H1 (cell line): ENCODE measurements around the gene SLC25A22. TPM values are rescaled to one million over a fixed set of nuclear protein-coding genes. Genes with fewer than 3 reads are reported as not detected.
A peak's percentile ranks its signal among the peaks of the same experiment; 100 is the strongest.

ENCODE experiments used
- CTCF ChIA-PET: fragments of 300-600 bp; sonication (Branson Sonifier 250); formaldehyde crosslinking; loops from one replicate; lab custom pipeline; 2021; ENCODE audit not compliant: partially characterized antibody; lab: Charles Lee
- POLR2A ChIA-PET: fragments of 300-600 bp; sonication (Branson Sonifier 250); formaldehyde crosslinking; loops from one replicate; lab custom pipeline; 2021; ENCODE audit warnings: inconsistent platforms; ENCODE audit not compliant: partially characterized antibody; lab: Charles Lee
- DNase-seq, 2 experiments: peaks; one replicate each; pipeline versions ENCODE4 v3.0.0 to v3.0.0-alpha.2; 2010 to 2022; ENCODE audit warnings: low spot score in 2 of 2, low read depth in 1 of 2, mixed read lengths in 1 of 2
- FAIRE-seq: peaks from 2 replicates; lab custom pipeline; 2011; peaks lifted over from hg19 to GRCh38; lab: Jason Lieb, UNC
- H2AFZ ChIP-seq: 2 replicates; pipeline ENCODE4 v1.8.1; 2012; ENCODE audit warnings: low read length, inconsistent platforms
- H2AK5ac ChIP-seq: 2 replicates; pipeline ENCODE4 v1.6.1; 2013; ENCODE audit warnings: low read depth, low read length
- H2BK120ac ChIP-seq: replicated peaks from 2 replicates; pipeline ENCODE3; 2013; ENCODE audit warnings: low read depth, low read length, inconsistent platforms
- H2BK12ac ChIP-seq: 2 replicates; pipeline ENCODE4 v1.6.1; 2013; ENCODE audit warnings: low read depth, low read length
- H2BK15ac ChIP-seq: 2 replicates; pipeline ENCODE4 v1.6.1; 2013; ENCODE audit warnings: low read length
- H2BK20ac ChIP-seq: 2 replicates; pipeline ENCODE4 v1.6.1; 2013; ENCODE audit warnings: low read length
- H2BK5ac ChIP-seq: 2 replicates; pipeline ENCODE4 v1.6.1; 2013; ENCODE audit warnings: low read depth, low read length
- H3K14ac ChIP-seq: 2 replicates; pipeline ENCODE4 v1.6.1; 2013; ENCODE audit warnings: inconsistent platforms; ENCODE audit not compliant: insufficient read length
- H3K18ac ChIP-seq: 2 replicates; pipeline ENCODE4 v1.6.1; 2013; ENCODE audit warnings: low read length; ENCODE audit errors: extremely low read depth
- H3K23ac ChIP-seq: 2 replicates; pipeline ENCODE4 v1.6.1; 2013; ENCODE audit warnings: inconsistent platforms; ENCODE audit not compliant: insufficient read length
- H3K23me2 ChIP-seq: 2 replicates; pipeline ENCODE4 v1.6.1; 2013; ENCODE audit warnings: low read depth, low read length
- H3K27ac ChIP-seq: 2 replicates; pipeline ENCODE4 v1.6.1; 2011; ENCODE audit warnings: low read depth, low read length, inconsistent platforms
- H3K27me3 ChIP-seq, 4 experiments: replicated peaks in 1 of 4; 1 replicate in 1 of 4; 2 replicates in 3 of 4; pipeline versions ENCODE4 v1.6.1 to v1.8.1; 2011 to 2013; ENCODE audit warnings: low read length in 3 of 4, mild to moderate bottlenecking in 3 of 4, inconsistent platforms in 2 of 4, mixed read lengths in 2 of 4, moderate library complexity in 1 of 4; ENCODE audit not compliant: control insufficient read depth in 3 of 4, insufficient read depth in 3 of 4; ENCODE audit errors: extremely low read depth in 1 of 4
- H3K36me3 ChIP-seq, 4 experiments: 2 replicates each; pipeline versions ENCODE4 v1.6.1 to v1.8.1; 2011 to 2013; ENCODE audit warnings: mild to moderate bottlenecking in 4 of 4, low read length in 3 of 4, moderate library complexity in 2 of 4, control low read depth in 1 of 4, inconsistent platforms in 1 of 4; ENCODE audit not compliant: insufficient read depth in 4 of 4, control insufficient read depth in 2 of 4
- H3K4ac ChIP-seq: replicated peaks from 2 replicates; pipeline ENCODE3; 2013; ENCODE audit warnings: low read length, low read depth, mixed read lengths, inconsistent platforms; ENCODE audit not compliant: insufficient read length
- H3K4me1 ChIP-seq, 4 experiments: replicated peaks in 1 of 4; 1 replicate in 1 of 4; 2 replicates in 3 of 4; pipeline versions ENCODE4 v1.6.1 to v1.8.1; 2011 to 2013; ENCODE audit warnings: low read length in 3 of 4, inconsistent platforms in 2 of 4, mixed read lengths in 1 of 4; ENCODE audit not compliant: insufficient read depth in 4 of 4, control insufficient read depth in 3 of 4
- H3K4me2 ChIP-seq, 2 experiments: 2 replicates each; pipeline versions ENCODE4 v1.6.1 to v1.8.1; 2011 to 2013; ENCODE audit warnings: low read depth in 2 of 2, low read length in 2 of 2, control low read depth in 1 of 2, inconsistent platforms in 1 of 2, mild to moderate bottlenecking in 1 of 2; ENCODE audit not compliant: insufficient read depth in 1 of 2
- H3K4me3 ChIP-seq, 4 experiments: fragments of 200-600, 300-600 bp in 1 of 4; sonication (generic), shearing (Covaris generic), sonication (Bioruptor Twin) in 1 of 4; 2 replicates each; pipeline versions ENCODE4 v1.5.1 to v1.8.1; 2011 to 2016; ENCODE audit warnings: low read length in 4 of 4, low read depth in 3 of 4, control low read depth in 2 of 4, inconsistent platforms in 2 of 4, mild to moderate bottlenecking in 2 of 4, mixed read lengths in 1 of 4, moderate library complexity in 1 of 4; ENCODE audit not compliant: insufficient read depth in 2 of 4; ENCODE audit errors: extremely low read depth in 1 of 4
- H3K56ac ChIP-seq: replicated peaks from 2 replicates; pipeline ENCODE3; 2013; ENCODE audit warnings: low read depth, mild to moderate bottlenecking, mixed read lengths, low read length, inconsistent platforms; ENCODE audit not compliant: insufficient read length
- H3K79me1 ChIP-seq: 2 replicates; pipeline ENCODE4 v1.6.1; 2013; ENCODE audit warnings: low read depth, low read length, control low read depth
- H3K79me2 ChIP-seq, 2 experiments: 2 replicates each; pipeline versions ENCODE4 v1.6.1 to v1.8.1; 2012 to 2013; ENCODE audit warnings: low read length in 2 of 2, mild to moderate bottlenecking in 2 of 2, inconsistent platforms in 1 of 2; ENCODE audit not compliant: insufficient read depth in 2 of 2, control insufficient read depth in 1 of 2
- H3K9ac ChIP-seq, 4 experiments: replicated peaks in 1 of 4; 1 replicate in 1 of 4; 2 replicates in 3 of 4; pipeline versions ENCODE4 v1.6.1 to v1.8.1; 2011 to 2013; ENCODE audit warnings: low read depth in 3 of 4, low read length in 3 of 4, control low read depth in 2 of 4, mild to moderate bottlenecking in 2 of 4, moderate library complexity in 2 of 4, inconsistent platforms in 1 of 4; ENCODE audit errors: extremely low read depth in 1 of 4
- H3K9me3 ChIP-seq, 2 experiments: 2 replicates each; pipeline versions ENCODE4 v1.6.1 to v1.8.1; 2012 to 2013; ENCODE audit warnings: mild to moderate bottlenecking in 2 of 2, moderate library complexity in 2 of 2, control low read depth in 1 of 2, inconsistent platforms in 1 of 2, low read depth in 1 of 2, low read length in 1 of 2, mixed read lengths in 1 of 2; ENCODE audit not compliant: insufficient read depth in 2 of 2
- H4K20me1 ChIP-seq, 2 experiments: replicated peaks in 1 of 2; 2 replicates each; pipeline versions ENCODE3 to v1.8.1; 2011 to 2013; ENCODE audit warnings: inconsistent platforms in 2 of 2, low read length in 2 of 2, mild to moderate bottlenecking in 1 of 2; ENCODE audit not compliant: insufficient read depth in 2 of 2, control insufficient read depth in 1 of 2
- H4K5ac ChIP-seq: 2 replicates; pipeline ENCODE4 v1.6.1; 2013; ENCODE audit warnings: low read length, low read depth, mixed read lengths, inconsistent platforms; ENCODE audit not compliant: insufficient read length
- H4K8ac ChIP-seq: 2 replicates; pipeline ENCODE4 v1.8.0; 2013; ENCODE audit warnings: mild to moderate bottlenecking, moderate library complexity, low read length, inconsistent platforms; ENCODE audit not compliant: insufficient read depth; ENCODE audit errors: extremely low read depth
- H4K91ac ChIP-seq: replicated peaks from 2 replicates; pipeline ENCODE3; 2013; ENCODE audit warnings: low read length, mixed read lengths, inconsistent platforms; ENCODE audit not compliant: insufficient read length
- KDM5A ChIP-seq: fragments of 200-600 bp; IDR thresholded peaks from 2 replicates; pipeline ENCODE4 v1.7.1; 2012; ENCODE audit warnings: mild to moderate bottlenecking, low read length, inconsistent platforms, mixed read lengths
- POLR2AphosphoS5 ChIP-seq: IDR thresholded peaks from 2 replicates; pipeline ENCODE4 v1.6.1; 2011; ENCODE audit warnings: low read depth, low read length
- WGBS, 2 experiments: shearing (Covaris generic) in 1 of 2; methylation state at CpG; one replicate each; pipeline versions ENCODE4 v1.1.6 to v1.1.7; 2013 to 2015; ENCODE audit warnings: low lambda C conversion rate in 2 of 2, mixed read lengths in 2 of 2, inconsistent platforms in 1 of 2, low coverage in 1 of 2, missing lambda C conversion rate in 1 of 2; ENCODE audit not compliant: insufficient replicate concordance in 2 of 2, insufficient coverage in 1 of 2, insufficient read length in 1 of 2; ENCODE audit errors: extremely low coverage in 1 of 2, missing lambda C conversion rate in 1 of 2; 5-methylcytosine and 5-hydroxymethylcytosine counted together
- polyA plus RNA-seq, 7 experiments: library from polyadenylated mRNA; depleted of rRNA in 3 of 7; stranded (reverse) in 5 of 7; unstranded in 2 of 7; fragments of >200 nt in 5 of 7; fragments of 200-250 nt in 2 of 7; gene quantifications; 1 replicate in 5 of 7; 2 replicates in 1 of 7; 4 replicates in 1 of 7; pipeline versions ENCODE4 v1.2.1 to v1.2.3, GENCODE V29; 2011 to 2013; ENCODE audit warnings: missing spikeins in 2 of 7, mixed read lengths in 2 of 7
- total RNA-seq: library from RNA; stranded (reverse); fragmentation: NEBNext Ultra II Directional; extraction: Animal tissue kit (Norgen Biotek cat#: 25700); gene quantifications from 2 replicates; pipeline ENCODE4 v1.2.1, GENCODE V29; 2021

SLC25A22 gene
- total and polyA plus RNA-seq, 2 of the 8 experiments (the other 6 are each of a cell fraction or from before 2014, with no cell fraction given), result 31.5 to 48.0 TPM

GRCh38 chr11:796565-797295 is 1.4 kb downstream of the SLC25A22 start:
- H2BK20ac ChIP-seq, result no peak overlapping the region
- H2BK120ac ChIP-seq, result no peak overlapping the region
- no peak overlapping the region; the same call in 1 of the 2 replicates for H4K8ac ChIP-seq
- H3K4me1 ChIP-seq, result peaks cover 4 to 20% (median 15%) of the 10 kb centered on the region in 4 experiments
- no peak overlapping the region for H3K56ac ChIP-seq
- 0 out of 2 replicates have a peak overlapping the region, but pooled peaks have one; percentile 27 for H2AK5ac ChIP-seq
- no peak for FAIRE-seq
- no peaks in the 10 kb centered on the region for H3K9me3 ChIP-seq
- H3K27ac ChIP-seq, result no peak overlapping the region
- H3K4me3 ChIP-seq, result peak overlapping the region; percentile 65 to 85 (median 81)
- peaks cover 0 to 32% (median 1%) of the 10 kb centered on the region in 4 experiments; a peak in 4 of 8 replicates for H3K36me3 ChIP-seq
- H3K14ac ChIP-seq, result no peak overlapping the region
- peak overlapping the region; percentile 71; the same call in 1 of the 2 replicates for H3K18ac ChIP-seq
- no peak for DNase-seq
- peak overlapping the region; percentile 32 for H4K91ac ChIP-seq
- H3K27me3 ChIP-seq, result no peaks in the 10 kb centered on the region
- H3K9ac ChIP-seq, result peak overlapping the region in 2 of 4 experiments; percentile 78 to 83; a peak in 3 of 7 replicates
- H2BK15ac ChIP-seq, result peak overlapping the region; percentile 67
- H3K79me2 ChIP-seq, result peaks cover 0 to 5% of the 10 kb centered on the region in 2 experiments; a peak in 1 of 4 replicates
- H3K4ac ChIP-seq, result peak overlapping the region; percentile 60
- ChIA-PET CTCF (interaction anchor here (0.5 to 3.4 kb wide), 12 partner anchors 9 to 433 kb away, joined by 3 to 14 read pairs (median 3); no protein-coding TSS in a partner anchor), POLR2A (interaction anchor here (0.6 to 53.0 kb wide), 11 partner anchors 9 to 242 kb away, joined by 3 to 1917 read pairs (median 3); partner anchors contain the start of genes CD151, CRACR2B, PIDD1 and PNPLA2)
- TF ChIP-seq KDM5A (no peak), POLR2AphosphoS5 (0 out of 2 replicates have a peak, but pooled peaks have one; percentile 15)
- peaks cover 7% of the 10 kb centered on the region for H3K23me2 ChIP-seq
- peak overlapping the region; percentile 84 to 92 for H3K4me2 ChIP-seq
- H2AFZ ChIP-seq, result no peak overlapping the region
- no peak overlapping the region for H3K23ac ChIP-seq
- WGBS, 2 experiments, result 71% methylated on average over 18 of the region's 18 CpGs; no CpG with 5 or more reads in 1 of the 2 experiments
- H2BK5ac ChIP-seq, result peak overlapping the region; percentile 66; the same call in 1 of the 2 replicates
- no peak overlapping the region for H4K5ac ChIP-seq
- H2BK12ac ChIP-seq, result peak overlapping the region; percentile 53; the same call in 1 of the 2 replicates
- peaks cover 0 to 12% of the 10 kb centered on the region in 2 experiments for H4K20me1 ChIP-seq
- 0 out of 2 replicates have a peak, but pooled peaks cover 7% of the 10 kb centered on the region for H3K79me1 ChIP-seq
